HepG2 (cell line): ENCODE results near the gene RNF149. TPM values are rescaled to one million over a fixed set of nuclear protein-coding genes. Genes with fewer than 3 reads are reported as not detected.

Experiments
- BRF2 ChIP-seq: sonication (generic); formaldehyde crosslinking; IDR thresholded peaks from 2 replicates; pipeline ENCODE4 v1.8.1; 2022; ENCODE audit warnings: mild to moderate bottlenecking, missing genetic modification reagents
- E2F5 ChIP-seq: sonication (generic); formaldehyde crosslinking; conservative IDR thresholded peaks from 2 replicates; pipeline ENCODE4 v1.4.0; 2020; ENCODE audit warnings: missing genetic modification reagents
- FOSL2 ChIP-seq: sonication (generic); formaldehyde crosslinking; IDR thresholded peaks from 2 replicates; pipeline ENCODE4 v1.4.0; 2020; ENCODE audit warnings: missing genetic modification reagents
- HNRNPUL1 ChIP-seq: fragments of 200-400 bp; formaldehyde crosslinking; IDR thresholded peaks from 2 replicates; pipeline ENCODE4 v1.6.1; 2017; ENCODE audit warnings: low read depth, mild to moderate bottlenecking, low read length, moderate library complexity
- KLF9 ChIP-seq: IDR thresholded peaks from 2 replicates; pipeline ENCODE4 v1.6.1; 2016; ENCODE audit warnings: low read depth
- MYNN ChIP-seq: sonication (generic); formaldehyde crosslinking; IDR thresholded peaks from 2 replicates; pipeline ENCODE4 v1.4.0; 2020; ENCODE audit warnings: mild to moderate bottlenecking, low read depth, missing genetic modification reagents
- PHF21A ChIP-seq: sonication (generic); formaldehyde crosslinking; IDR thresholded peaks from 2 replicates; pipeline ENCODE4 v1.5.0; 2020; ENCODE audit warnings: mild to moderate bottlenecking, missing genetic modification reagents
- SKI ChIP-seq: fragments of 450-650 bp; IDR thresholded peaks from one replicate; pipeline ENCODE4 v1.6.1; 2018; ENCODE audit warnings: mild to moderate bottlenecking; ENCODE audit not compliant: partially characterized antibody
- TMF1 ChIP-seq: sonication (generic); formaldehyde crosslinking; IDR thresholded peaks from 2 replicates; pipeline ENCODE4 v1.8.1; 2022; ENCODE audit warnings: low read depth, missing genetic modification reagents
- ZFP36 ChIP-seq: fragments of 150-350 bp; IDR thresholded peaks from 2 replicates; pipeline ENCODE4 v1.6.1; 2018; ENCODE audit warnings: borderline replicate concordance, low read length, low read depth; ENCODE audit not compliant: partially characterized antibody
- ZMAT3 ChIP-seq: sonication (generic); formaldehyde crosslinking; conservative IDR thresholded peaks from 2 replicates; pipeline ENCODE4 v1.7.0; 2021; ENCODE audit warnings: missing genetic modification reagents
- ZNF101 ChIP-seq: sonication (generic); formaldehyde crosslinking; IDR thresholded peaks from 2 replicates; pipeline ENCODE4 v1.4.0; 2020; ENCODE audit warnings: mild to moderate bottlenecking, low read depth, missing genetic modification reagents, borderline replicate concordance
- ZNF124 ChIP-seq: sonication (generic); formaldehyde crosslinking; IDR thresholded peaks from 2 replicates; pipeline ENCODE4 v1.4.0; 2020; ENCODE audit warnings: missing genetic modification reagents
- ZNF136 ChIP-seq: sonication (generic); formaldehyde crosslinking; IDR thresholded peaks from 2 replicates; pipeline ENCODE4 v1.8.1; 2022; ENCODE audit warnings: low read depth, mild to moderate bottlenecking, moderate library complexity, missing genetic modification reagents
- ZNF235 ChIP-seq: sonication (generic); formaldehyde crosslinking; IDR thresholded peaks from 2 replicates; pipeline ENCODE4 v1.8.1; 2023; ENCODE audit warnings: mild to moderate bottlenecking, missing genetic modification reagents, borderline replicate concordance
- ZNF556 ChIP-seq: sonication (generic); formaldehyde crosslinking; IDR thresholded peaks from 2 replicates; pipeline ENCODE4 v1.4.0; 2020; ENCODE audit warnings: mild to moderate bottlenecking, missing genetic modification reagents, borderline replicate concordance
- ZNF639 ChIP-seq: conservative IDR thresholded peaks from 2 replicates; pipeline ENCODE4 v1.6.1; 2018; ENCODE audit warnings: missing genetic modification reagents
- ZNF644 ChIP-seq: IDR thresholded peaks from 2 replicates; pipeline ENCODE4 v1.6.1; 2016; ENCODE audit warnings: low read depth
- ZNF777 ChIP-seq: sonication (generic); formaldehyde crosslinking; IDR thresholded peaks from 2 replicates; pipeline ENCODE4 v1.4.0; 2020; ENCODE audit warnings: missing genetic modification reagents
- ZNF83 ChIP-seq: sonication (generic); formaldehyde crosslinking; IDR thresholded peaks from 2 replicates; pipeline ENCODE4 v1.4.0; 2020; ENCODE audit warnings: missing genetic modification reagents, mild to moderate bottlenecking, borderline replicate concordance
- ZNF850 ChIP-seq: sonication (generic); formaldehyde crosslinking; conservative IDR thresholded peaks from 2 replicates; pipeline ENCODE4 v1.9.0; 2021; ENCODE audit warnings: mild to moderate bottlenecking, missing genetic modification reagents
- polyA plus RNA-seq, 8 experiments: library from polyadenylated mRNA; depleted of rRNA in 3 of 8; stranded (reverse) in 7 of 8; unstranded in 1 of 8; fragments of >200 nt; fragmentation: Illumina TruSeq in 4 of 8; extraction: Trizol in 4 of 8; gene quantifications; 2 replicates each; pipeline versions ENCODE4 v1.2.1 to v1.2.3, GENCODE V29; 2011 to 2016; ENCODE audit warnings: low read depth in 4 of 8, missing spikeins in 1 of 8, mixed read lengths in 1 of 8; ENCODE audit not compliant: insufficient read depth in 1 of 8
- total RNA-seq, 5 experiments: library from RNA; depleted of rRNA; stranded (reverse); fragments of >200 nt; fragmentation: Illumina TruSeq; extraction: Trizol; gene quantifications; 2 replicates each; pipeline ENCODE4 v1.2.3, GENCODE V29; 2016; ENCODE audit warnings: low read depth in 1 of 5

The RNF149 gene
- total and polyA plus RNA-seq, 2 of the 13 experiments (the other 11 are each of a cell fraction or from before 2014, with no cell fraction given) = 87.6 to 109 TPM

GRCh38 chr2:101252408-101253012, 56.0 kb downstream of the RNF149 start, which contains the start of gene CNOT11 (continued):
- peak; percentile 69 for TF ChIP-seq ZNF639 (CRISPR knock-in tag)
- TF ChIP-seq ZNF850 (CRISPR knock-in tag) = no peak
- TF ChIP-seq TMF1 (CRISPR knock-in tag) = 0 out of 2 replicates have a peak, but pooled peaks have one; percentile 32
- no peak for TF ChIP-seq E2F5 (CRISPR knock-in tag)
- no peak for TF ChIP-seq ZNF101
- TF ChIP-seq ZNF83 = no peak
- TF ChIP-seq ZMAT3 (CRISPR knock-in tag) = no peak; the same call in 1 of the 2 replicates
- TF ChIP-seq ZNF124 (CRISPR knock-in tag) = no peak
- TF ChIP-seq PHF21A (CRISPR knock-in tag) = peak; percentile 58; the same call in 1 of the 2 replicates
- peak; percentile 37 for TF ChIP-seq SKI
- peak; percentile 64; the same call in 1 of the 2 replicates for TF ChIP-seq ZNF136 (CRISPR knock-in tag)
- TF ChIP-seq MYNN (CRISPR knock-in tag) = no peak
- peak; percentile 63 for TF ChIP-seq FOSL2
- TF ChIP-seq ZNF235 (CRISPR knock-in tag) = peak; percentile 54; the same call in 1 of the 2 replicates
- 0 out of 2 replicates have a peak, but pooled peaks have one; percentile 2 for TF ChIP-seq BRF2 (CRISPR knock-in tag)
- TF ChIP-seq ZFP36 = no peak
- no peak for TF ChIP-seq ZNF644 (CRISPR knock-in tag)
- no peak; the same call in 1 of the 2 replicates for TF ChIP-seq KLF9 (CRISPR knock-in tag)
- TF ChIP-seq ZNF777 (CRISPR knock-in tag) = peak; percentile 99
- TF ChIP-seq ZNF556 (CRISPR knock-in tag) = peak; percentile 50; the same call in 1 of the 2 replicates
- no peak for TF ChIP-seq HNRNPUL1
